Prostate gland (tissue), 2 donors: Measurements from ENCODE around the gene FRMD4A. TPM values are rescaled to one million over a fixed set of nuclear protein-coding genes. Genes with fewer than 3 reads are reported as not detected.

Experiments used
- DNase-seq: peaks from one replicate; pipeline ENCODE4 v3.0.0-alpha.2; 2019; ENCODE audit warnings: low spot score
- H3K27ac ChIP-seq, 2 donors: fragments of 200-600 bp; sonication (generic); 2 replicates each; pipeline ENCODE4 v1.5.1; 2017 to 2019
- H3K27me3 ChIP-seq: fragments of 200-600 bp; sonication (generic); replicated peaks from 2 replicates; pipeline ENCODE4 v1.5.1; 2019; ENCODE audit not compliant: insufficient read depth
- H3K36me3 ChIP-seq, 2 donors: fragments of 200-600 bp; sonication (generic); 1 replicate in 1 of 2; 2 replicates in 1 of 2; pipeline versions ENCODE4 v1.5.1 to v1.8.1; 2017 to 2019
- H3K4me1 ChIP-seq: fragments of 200-600 bp; sonication (generic); replicated peaks from 2 replicates; pipeline ENCODE4 v1.5.1; 2019
- H3K4me3 ChIP-seq, 2 donors: fragments of 200-600 bp; sonication (generic); 2 replicates each; pipeline ENCODE4 v1.5.1; 2017 to 2019
- H3K9me3 ChIP-seq: fragments of 200-600 bp; sonication (generic); 2 replicates; pipeline ENCODE4 v1.5.1; 2017
- CTCF ChIP-seq, 4 experiments: fragments of 200-600 bp in 2 of 4; fragments of 450-650 bp in 2 of 4; sonication (generic) in 2 of 4; IDR thresholded peaks; 1 replicate in 3 of 4; 2 replicates in 1 of 4; pipeline ENCODE4 v1.5.1; 2016 to 2019; ENCODE audit warnings: antibody characterized with exemption in 4 of 4, mild to moderate bottlenecking in 2 of 4, moderate library complexity in 2 of 4
- POLR2A ChIP-seq: fragments of 450-650 bp; IDR thresholded peaks from one replicate; pipeline ENCODE4 v1.6.1; 2016; ENCODE audit warnings: antibody characterized with exemption, mild to moderate bottlenecking
- POLR2AphosphoS5 ChIP-seq: sonication (generic); formaldehyde crosslinking; IDR thresholded peaks from one replicate; pipeline ENCODE4 v1.6.1; 2017; ENCODE audit warnings: antibody characterized with exemption
- WGBS: methylation state at CpG from one replicate; pipeline ENCODE4 v1.1.5; 2018; 5-methylcytosine and 5-hydroxymethylcytosine counted together
- intact Hi-C: fragments of 100-400 bp; cut with DNase I; formaldehyde crosslinking; loops from one replicate; pipeline ENCODE4 v1.14.2; 2022
- total RNA-seq, 2 donors: library from RNA; depleted of rRNA; stranded (reverse); fragments of >200 nt; gene quantifications; one replicate each; pipeline ENCODE4 v1.1.0, GENCODE V29; 2016

FRMD4A gene
- total RNA-seq, 2 donors from 2014 or later, result 38.0 to 53.2 TPM

GRCh38 chr10:13673156-13673555, 657.6 kb downstream of the FRMD4A start:
- 53% methylated on average over 8 of the region's 8 CpGs for WGBS
- no peak overlapping the region for H3K27ac ChIP-seq
- no peaks in the 10 kb centered on the region for H3K4me1 ChIP-seq
- peaks cover 0 to 5% of the 10 kb centered on the region in 2 donors for H3K36me3 ChIP-seq
- no peaks in the 10 kb centered on the region for H3K9me3 ChIP-seq
- TF ChIP-seq POLR2AphosphoS5 (no peak), CTCF (IDR thresholded peaks at IDR 0.05) (no peak)
- H3K27me3 ChIP-seq, result no peaks in the 10 kb centered on the region
- DNase-seq, result no peak
- no peak overlapping the region for H3K4me3 ChIP-seq
- intact Hi-C loops, result no loop called here

- Histone ChIP-seq H3K36me3 (peaks cover 0 to 5% of the 10 kb centered on the region in 2 donors), H3K4me1 (no peaks in the 10 kb centered on the region), H3K27ac (no peak overlapping the region), H3K4me3 (no peak overlapping the region), H3K9me3 (no peaks in the 10 kb centered on the region), H3K27me3 (no peaks in the 10 kb centered on the region)
- TF ChIP-seq CTCF (IDR thresholded peaks at IDR 0.05), result no peak
- TF ChIP-seq POLR2AphosphoS5, result no peak
- no peak for TF ChIP-seq POLR2A
- intact Hi-C loops, result no loop called here
- DNase-seq, result no peak
- WGBS, result 47% methylated on average over 7 of the region's 7 CpGs
Observed at GRCh38 chr10:13672548-13672947, 658.2 kb downstream of the FRMD4A start.

- no peak for DNase-seq
- no peak for TF ChIP-seq CTCF (IDR thresholded peaks at IDR 0.05)
- no peak for TF ChIP-seq POLR2AphosphoS5
- TF ChIP-seq POLR2A, result no peak
- peaks cover 0 to 5% of the 10 kb centered on the region in 2 donors for H3K36me3 ChIP-seq
- H3K4me3 ChIP-seq, result no peak overlapping the region
- H3K27me3 ChIP-seq, result no peaks in the 10 kb centered on the region
- no peak overlapping the region for H3K27ac ChIP-seq
- no peaks in the 10 kb centered on the region for H3K4me1 ChIP-seq
- H3K9me3 ChIP-seq, result no peaks in the 10 kb centered on the region
- intact Hi-C loops, result no loop called here
- WGBS, result 86% methylated on average over 10 of the region's 10 CpGs
Observed at GRCh38 chr10:13671904-13672303, 658.8 kb downstream of the FRMD4A start.

- Histone ChIP-seq H3K36me3 (peaks cover 5 to 8% of the 10 kb centered on the region in 2 donors), H3K27ac (no peak overlapping the region), H3K4me1 (no peaks in the 10 kb centered on the region), H3K9me3 (no peaks in the 10 kb centered on the region), H3K4me3 (no peak overlapping the region), H3K27me3 (no peaks in the 10 kb centered on the region)
- TF ChIP-seq POLR2A (no peak), CTCF (IDR thresholded peaks at IDR 0.05) (no peak), POLR2AphosphoS5 (no peak)
- 79% methylated on average over 10 of the region's 10 CpGs for WGBS
- intact Hi-C loops, result no loop called here
- DNase-seq, result no peak
Observed at GRCh38 chr10:13670311-13670710, 660.4 kb downstream of the FRMD4A start.

GRCh38 chr10:13669901-13670300, 660.8 kb downstream of the FRMD4A start:
- peaks cover 5 to 9% of the 10 kb centered on the region in 2 donors for H3K36me3 ChIP-seq
- 88% methylated on average over 12 of the region's 12 CpGs for WGBS
- intact Hi-C loops, result loop anchor here (10.0 kb wide), 1 partner anchor 425 kb away; no protein-coding TSS in a partner anchor
- H3K4me3 ChIP-seq, result no peak overlapping the region
- no peaks in the 10 kb centered on the region for H3K4me1 ChIP-seq
- TF ChIP-seq POLR2A, result no peak
- TF ChIP-seq CTCF (IDR thresholded peaks at IDR 0.05), result no peak
- TF ChIP-seq POLR2AphosphoS5, result no peak
- no peaks in the 10 kb centered on the region for H3K27me3 ChIP-seq
- no peak overlapping the region for H3K27ac ChIP-seq
- no peaks in the 10 kb centered on the region for H3K9me3 ChIP-seq
- DNase-seq, result no peak
